NCI-H146 (cell line): ENCODE results near the gene OR2S2.

Experiments used
- DNase-seq: peaks from one replicate; lab custom pipeline; 2025; lab: John Stamatoyannopoulos, UW

The OR2S2 gene

GRCh38 chr9:35909274-35909673, 48.7 kb downstream of the OR2S2 start, which contains the start of gene SPAAR:
Gene SPAAR, plus strand, starts transcription at chr9:35909490. Its CDS starts 974 bp downstream, at chr9:35910464.
- no peak for DNase-seq

GRCh38 chr9:35908504-35909125, 49.3 kb downstream of the OR2S2 start:
- no peak for DNase-seq

- DNase-seq: no peak
Measured at GRCh38 chr9:35907711-35908503, 50.0 kb downstream of the OR2S2 start.
